ENCODE measurements around the gene NCF2.

DNA sequence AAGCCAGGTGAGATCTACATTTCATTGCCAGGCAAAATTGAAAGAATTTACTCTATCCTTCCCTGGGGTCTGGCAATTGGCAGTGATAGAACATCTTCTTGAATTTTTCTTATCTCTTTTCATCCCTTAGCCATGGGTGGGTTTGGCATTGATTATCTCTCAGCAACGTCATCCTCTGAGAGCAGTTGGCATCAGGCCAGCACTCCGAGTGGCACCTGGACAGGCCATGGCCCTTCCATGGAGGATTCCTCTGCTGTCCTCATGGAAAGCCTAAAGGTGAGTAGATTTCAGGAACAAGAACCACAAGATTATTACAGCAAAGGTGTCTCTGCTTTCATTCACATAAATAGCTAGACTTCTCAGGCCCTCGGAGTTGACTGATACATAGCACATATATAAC lies 39.3 kb downstream of the NCF2 start:
- TF ChIP-seq, protein P1, sequence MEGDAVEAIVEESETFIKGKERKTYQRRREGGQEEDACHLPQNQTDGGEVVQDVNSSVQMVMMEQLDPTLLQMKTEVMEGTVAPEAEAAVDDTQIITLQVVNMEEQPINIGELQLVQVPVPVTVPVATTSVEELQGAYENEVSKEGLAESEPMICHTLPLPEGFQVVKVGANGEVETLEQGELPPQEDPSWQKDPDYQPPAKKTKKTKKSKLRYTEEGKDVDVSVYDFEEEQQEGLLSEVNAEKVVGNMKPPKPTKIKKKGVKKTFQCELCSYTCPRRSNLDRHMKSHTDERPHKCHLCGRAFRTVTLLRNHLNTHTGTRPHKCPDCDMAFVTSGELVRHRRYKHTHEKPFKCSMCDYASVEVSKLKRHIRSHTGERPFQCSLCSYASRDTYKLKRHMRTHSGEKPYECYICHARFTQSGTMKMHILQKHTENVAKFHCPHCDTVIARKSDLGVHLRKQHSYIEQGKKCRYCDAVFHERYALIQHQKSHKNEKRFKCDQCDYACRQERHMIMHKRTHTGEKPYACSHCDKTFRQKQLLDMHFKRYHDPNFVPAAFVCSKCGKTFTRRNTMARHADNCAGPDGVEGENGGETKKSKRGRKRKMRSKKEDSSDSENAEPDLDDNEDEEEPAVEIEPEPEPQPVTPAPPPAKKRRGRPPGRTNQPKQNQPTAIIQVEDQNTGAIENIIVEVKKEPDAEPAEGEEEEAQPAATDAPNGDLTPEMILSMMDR (IDR thresholded peaks at IDR 0.05; ENCODE audit: insufficient read depth, low read length, poor library complexity, severe bottlenecking), result no peak
- no peak for TF ChIP-seq EZH2phosphoT487 (conservative IDR thresholded peaks at IDR 0.05; ENCODE audit: low read length)

Measured in SU-DHL-6 (cell line).